Panc1 (cell line): ENCODE results near the gene THADA.

Source experiments
- CTCF ChIP-seq: fragments of 450-650 bp; IDR thresholded peaks from 2 replicates; pipeline ENCODE4 v1.5.1; 2017; ENCODE audit warnings: mild to moderate bottlenecking
- POLR2AphosphoS5 ChIP-seq: IDR thresholded peaks from 2 replicates; pipeline ENCODE4 v1.6.1; 2012; ENCODE audit warnings: mild to moderate bottlenecking, low read depth, low read length, moderate library complexity
- SIN3A ChIP-seq: IDR thresholded peaks from 2 replicates; pipeline ENCODE4 v1.6.1; 2012; ENCODE audit warnings: low read depth, mild to moderate bottlenecking, low read length, moderate library complexity, borderline replicate concordance; ENCODE audit not compliant: insufficient read depth

- peak; percentile 56; the same call in 1 of the 2 replicates for TF ChIP-seq POLR2AphosphoS5
- no peak for TF ChIP-seq CTCF
- TF ChIP-seq SIN3A: no peak
Measured at GRCh38 chr2:43634604-43635306, 38.9 kb upstream of the THADA start.
